Lower lobe of right lung (tissue), 2 donors: ENCODE data around the gene PHF14. TPM values are rescaled to one million over a fixed set of nuclear protein-coding genes. Genes with fewer than 3 reads are reported as not detected.

Experiments used
- ATAC-seq, 2 donors: fragments of 200-7000 bp; cut with Tn5 transposase; one replicate each; pipeline ENCODE4 v1.9.1; 2020 to 2022; ENCODE audit warnings: mild to moderate bottlenecking in 2 of 2, moderate library complexity in 2 of 2
- DNase-seq: peaks from one replicate; pipeline ENCODE4 v3.0.0-alpha.2; 2020
- H3K27ac ChIP-seq: fragments of 200-600 bp; one replicate; pipeline ENCODE4 v1.8.0; 2022
- H3K27me3 ChIP-seq: fragments of 200-600 bp; one replicate; pipeline ENCODE4 v1.8.0; 2022; ENCODE audit warnings: low read depth
- H3K36me3 ChIP-seq: fragments of 200-600 bp; one replicate; pipeline ENCODE4 v1.8.0; 2022; ENCODE audit warnings: mild to moderate bottlenecking
- H3K4me1 ChIP-seq: fragments of 200-600 bp; one replicate; pipeline ENCODE4 v1.8.0; 2022
- H3K4me3 ChIP-seq: fragments of 200-600 bp; one replicate; pipeline ENCODE4 v1.8.0; 2022; ENCODE audit warnings: mild to moderate bottlenecking
- H3K9me3 ChIP-seq: fragments of 200-600 bp; one replicate; pipeline ENCODE4 v1.8.0; 2022
- intact Hi-C: fragments of 100-400 bp; cut with DNase I; formaldehyde crosslinking; loops from one replicate; pipeline ENCODE4 v1.11.0; 2022
- total RNA-seq: library from RNA; stranded (reverse); fragmentation: NEBNext Ultra II Directional; extraction: Animal tissue kit (Norgen Biotek cat#: 25700); gene quantifications from one replicate; pipeline ENCODE4 v1.2.1, GENCODE V29; 2021
- TF ChIP-seq, protein P1 (sequence below): fragments of 200-600 bp; IDR thresholded peaks from one replicate; pipeline ENCODE4 v1.8.0; 2022; ENCODE audit warnings: antibody characterized with exemption, mild to moderate bottlenecking
- donor health status: DM: no; HTN: yes; CAD: no; lungs with severe emphysema.

PHF14 gene
- total RNA-seq, 1 donor from 2014 or later = 27.9 TPM

DNA sequence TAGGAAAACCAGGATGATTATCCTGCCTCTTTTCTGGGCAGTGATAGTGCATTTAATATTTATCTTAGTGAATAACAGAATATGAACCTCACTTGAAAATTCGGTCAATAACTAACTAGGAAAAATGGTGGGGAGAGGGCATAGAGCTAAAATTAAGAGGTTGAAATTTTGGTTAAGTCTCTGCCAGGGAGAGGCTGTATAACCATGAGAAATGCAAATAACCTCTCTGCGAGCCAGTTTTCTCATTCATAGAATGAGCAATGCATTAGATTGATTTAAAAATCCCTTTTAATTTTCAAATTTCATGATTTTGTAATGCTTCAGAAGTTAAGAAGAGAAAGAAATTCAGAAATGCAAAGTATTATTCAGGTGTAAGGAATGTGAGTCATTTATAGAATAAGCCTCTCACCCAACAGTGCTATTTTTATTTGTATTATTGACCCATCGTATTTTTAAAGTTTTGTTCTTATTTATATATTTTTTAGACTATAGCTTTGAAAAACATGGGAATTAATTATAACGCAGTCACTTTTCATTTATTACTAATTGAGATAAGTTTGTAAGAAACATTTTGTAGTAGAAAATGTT is 104.7 kb downstream of the PHF14 start:
- ATAC-seq (no peak), DNase-seq (no peak)
- Histone ChIP-seq H3K36me3 (no peaks in the 10 kb centered on the region), H3K9me3 (no peaks in the 10 kb centered on the region), H3K4me3 (no peak overlapping the region), H3K4me1 (no peaks in the 10 kb centered on the region), H3K27me3 (no peaks in the 10 kb centered on the region), H3K27ac (no peak overlapping the region)
- intact Hi-C loops = no loop called here
- TF ChIP-seq, protein P1, sequence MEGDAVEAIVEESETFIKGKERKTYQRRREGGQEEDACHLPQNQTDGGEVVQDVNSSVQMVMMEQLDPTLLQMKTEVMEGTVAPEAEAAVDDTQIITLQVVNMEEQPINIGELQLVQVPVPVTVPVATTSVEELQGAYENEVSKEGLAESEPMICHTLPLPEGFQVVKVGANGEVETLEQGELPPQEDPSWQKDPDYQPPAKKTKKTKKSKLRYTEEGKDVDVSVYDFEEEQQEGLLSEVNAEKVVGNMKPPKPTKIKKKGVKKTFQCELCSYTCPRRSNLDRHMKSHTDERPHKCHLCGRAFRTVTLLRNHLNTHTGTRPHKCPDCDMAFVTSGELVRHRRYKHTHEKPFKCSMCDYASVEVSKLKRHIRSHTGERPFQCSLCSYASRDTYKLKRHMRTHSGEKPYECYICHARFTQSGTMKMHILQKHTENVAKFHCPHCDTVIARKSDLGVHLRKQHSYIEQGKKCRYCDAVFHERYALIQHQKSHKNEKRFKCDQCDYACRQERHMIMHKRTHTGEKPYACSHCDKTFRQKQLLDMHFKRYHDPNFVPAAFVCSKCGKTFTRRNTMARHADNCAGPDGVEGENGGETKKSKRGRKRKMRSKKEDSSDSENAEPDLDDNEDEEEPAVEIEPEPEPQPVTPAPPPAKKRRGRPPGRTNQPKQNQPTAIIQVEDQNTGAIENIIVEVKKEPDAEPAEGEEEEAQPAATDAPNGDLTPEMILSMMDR = no peak

DNA sequence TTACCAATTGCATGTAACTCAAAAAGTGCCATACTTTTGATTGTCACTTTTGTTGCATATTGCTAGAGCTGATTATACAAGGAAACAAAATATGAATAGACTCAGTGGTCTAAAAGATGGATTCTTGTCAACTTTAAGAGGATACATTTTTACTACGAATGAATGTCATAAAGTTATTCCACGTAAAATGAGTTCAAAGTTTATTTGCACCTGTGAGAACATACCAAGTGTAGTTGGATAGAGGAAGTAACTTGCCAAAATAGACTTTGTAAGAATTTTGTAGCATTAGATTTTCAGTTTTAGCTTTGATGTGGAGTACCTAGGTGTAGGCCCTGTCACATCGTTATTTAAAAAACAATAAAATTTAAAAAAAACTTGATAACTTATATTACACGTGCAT is 106.2 kb downstream of the PHF14 start:
- DNase-seq = no peak
- no peaks in the 10 kb centered on the region for H3K27me3 ChIP-seq
- H3K27ac ChIP-seq = no peak overlapping the region
- no peak for ATAC-seq
- no peaks in the 10 kb centered on the region for H3K36me3 ChIP-seq
- H3K9me3 ChIP-seq = no peaks in the 10 kb centered on the region
- no peaks in the 10 kb centered on the region for H3K4me1 ChIP-seq
- intact Hi-C loops = no loop called here
- no peak overlapping the region for H3K4me3 ChIP-seq
- TF ChIP-seq, protein P1 = no peak

DNA sequence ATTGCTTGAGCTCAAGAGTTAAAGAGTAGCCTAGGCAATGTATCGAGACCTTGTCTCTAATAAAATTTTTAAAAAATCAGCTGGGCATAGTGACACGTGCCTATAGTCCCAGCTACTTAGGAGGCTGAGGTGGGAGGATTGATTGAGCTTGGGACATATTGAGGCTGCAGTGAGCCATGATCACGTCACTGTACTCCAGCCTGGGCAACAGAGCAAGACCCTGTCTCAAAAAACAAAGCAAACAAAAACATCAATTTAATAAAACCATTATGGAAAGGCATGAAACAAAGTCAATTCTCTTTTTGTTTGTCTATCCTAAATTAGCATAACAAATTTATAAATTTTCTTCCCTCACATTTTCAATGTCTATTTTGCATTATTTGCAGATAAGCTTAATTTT is 108.4 kb downstream of the PHF14 start:
- Histone ChIP-seq H3K4me1 (no peaks in the 10 kb centered on the region), H3K9me3 (no peaks in the 10 kb centered on the region), H3K36me3 (no peaks in the 10 kb centered on the region), H3K27ac (no peak overlapping the region), H3K4me3 (no peak overlapping the region), H3K27me3 (no peaks in the 10 kb centered on the region)
- TF ChIP-seq, protein P1 = no peak
- DNase-seq (no peak), ATAC-seq (no peak)
- intact Hi-C loops = no loop called here

DNA sequence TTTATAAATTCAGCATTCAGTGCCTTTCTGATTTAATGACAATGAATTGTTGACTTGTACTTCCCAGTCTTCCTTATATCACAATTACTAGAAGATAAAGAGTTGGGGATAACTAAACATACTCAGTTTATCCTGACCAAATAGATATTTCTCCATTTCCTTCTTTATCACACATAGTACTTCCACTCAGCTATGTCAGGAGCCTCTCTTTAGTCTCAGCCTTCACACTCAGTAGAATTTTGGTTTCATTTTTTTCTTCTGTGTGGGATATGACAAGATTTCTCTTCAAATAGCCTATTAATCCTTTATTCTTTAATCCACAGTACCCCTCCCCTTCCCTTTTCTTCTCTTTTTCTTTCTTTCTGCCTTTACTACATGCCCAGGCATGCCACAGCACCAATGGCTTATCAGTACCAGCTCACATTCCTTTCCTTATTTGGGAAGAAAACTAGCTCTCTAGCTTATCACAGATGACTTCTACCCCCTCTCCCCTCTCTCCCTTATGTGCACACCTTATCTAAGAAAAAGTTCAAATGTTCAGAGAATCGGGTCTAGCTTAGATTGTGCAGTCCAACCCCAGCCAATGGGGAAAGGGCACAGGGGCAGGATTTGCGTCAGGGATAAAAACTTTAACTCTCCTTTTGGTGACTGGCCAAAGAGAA is 109.0 kb downstream of the PHF14 start:
- Histone ChIP-seq H3K27ac (no peak overlapping the region), H3K36me3 (no peaks in the 10 kb centered on the region), H3K4me1 (no peaks in the 10 kb centered on the region), H3K4me3 (no peak overlapping the region), H3K27me3 (no peaks in the 10 kb centered on the region), H3K9me3 (no peaks in the 10 kb centered on the region)
- TF ChIP-seq, protein P1 = no peak
- ATAC-seq (no peak), DNase-seq (no peak)
- intact Hi-C loops = no loop called here

DNA sequence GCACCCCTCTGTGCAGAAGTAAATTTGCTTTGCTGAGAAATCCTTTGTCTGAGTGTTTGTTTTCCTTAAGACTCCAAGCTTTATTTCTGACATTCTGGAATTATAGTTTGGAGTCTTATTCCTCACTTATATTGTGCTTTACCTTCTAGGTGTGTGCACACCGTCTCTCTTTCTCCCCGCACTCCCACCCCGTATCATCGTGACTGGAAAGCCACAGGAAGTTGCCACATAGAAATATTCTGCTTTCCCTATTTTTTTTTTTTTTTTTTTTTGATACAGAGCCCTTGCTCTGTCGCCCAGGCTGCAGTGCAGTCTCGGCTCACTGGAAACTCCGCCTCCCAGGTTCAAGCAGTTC is 109.5 kb downstream of the PHF14 start:
- Histone ChIP-seq H3K4me3 (no peak overlapping the region), H3K4me1 (no peaks in the 10 kb centered on the region), H3K36me3 (no peaks in the 10 kb centered on the region), H3K27ac (no peak overlapping the region), H3K27me3 (no peaks in the 10 kb centered on the region), H3K9me3 (no peaks in the 10 kb centered on the region)
- DNase-seq (no peak), ATAC-seq (no peak)
- TF ChIP-seq, protein P1 = no peak
- intact Hi-C loops = no loop called here
